ENCODE results near the gene S100A5. TPM values are rescaled to one million over a fixed set of nuclear protein-coding genes. Genes with fewer than 3 reads are reported as not detected.

The S100A5 gene
- total RNA-seq, 1 experiment from 2014 or later, result 6.0 TPM

DNA sequence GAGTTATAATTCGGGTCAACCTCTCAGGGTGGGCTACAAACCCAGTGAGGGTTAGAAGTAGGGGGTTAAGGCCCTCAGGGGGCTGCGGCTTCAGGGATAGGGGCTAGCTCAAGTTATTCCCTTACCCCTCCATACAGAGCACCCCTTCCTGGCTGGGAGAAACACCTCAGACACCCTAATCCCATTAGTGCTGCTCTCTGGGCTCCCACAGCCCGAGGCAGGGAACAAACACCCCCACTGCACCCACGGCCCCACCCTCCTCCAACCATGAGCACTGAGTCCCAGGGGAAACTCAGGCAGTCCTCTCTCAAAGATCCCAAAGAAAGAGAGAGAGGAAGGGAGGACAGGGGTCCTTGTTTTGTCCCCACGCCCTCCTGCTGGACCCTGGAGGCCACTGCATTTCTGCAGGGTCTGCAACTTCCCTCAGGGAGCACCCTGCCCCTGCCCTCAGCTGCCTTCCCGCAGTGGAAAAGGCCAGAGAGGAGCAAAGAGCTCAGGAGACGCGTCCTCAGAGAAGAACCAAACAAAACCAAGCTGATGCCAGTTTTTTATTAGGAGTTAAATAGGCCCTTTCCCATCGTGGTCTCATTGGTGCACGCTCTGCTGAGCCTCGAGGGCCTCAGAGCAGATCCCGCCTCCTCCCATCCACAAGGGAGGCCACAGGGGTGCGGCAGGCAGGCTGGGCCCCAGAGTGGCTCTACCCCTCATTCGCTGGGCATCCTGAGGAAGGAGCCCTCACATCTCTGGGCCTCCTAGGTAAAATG is 6.2 kb upstream of the S100A5 start:
- Histone ChIP-seq H3K9me2 (ENCODE audit: insufficient read depth) (no peaks in the 10 kb centered on the region), H3K4me2 (ENCODE audit: low read length) (peak overlapping the region; percentile 77), H3K27me3 (ENCODE audit: insufficient read depth, low read length) (no peaks in the 10 kb centered on the region), H3K4me3 (replicated peaks in 1 of 2; ENCODE audit: low read depth in 1 of 2, low read length in 2 of 2) (no peak overlapping the region), H2AFZ (ENCODE audit: low read depth, low read length, poor library complexity, severe bottlenecking) (no peak overlapping the region), H3K27ac (ENCODE audit: low read depth, low read length) (peak overlapping the region; percentile 97), H4K20me1 (ENCODE audit: insufficient read depth) (no peaks in the 10 kb centered on the region), H3K9ac (ENCODE audit: low read length) (peak overlapping the region; percentile 81), H3K79me2 (ENCODE audit: insufficient read depth, low read length) (peaks cover 14% of the 10 kb centered on the region; the same call in 1 of the 2 replicates), H3K4me1 (ENCODE audit: control insufficient read depth in 1 of 2, insufficient read depth in 2 of 2, low read length in 2 of 2) (peaks cover 85 to 95% of the 10 kb centered on the region in 2 experiments), H3K9me3 (ENCODE audit: control insufficient read depth in 1 of 2, insufficient read depth in 1 of 2, low read depth in 1 of 2, low read length in 2 of 2) (no peaks in the 10 kb centered on the region), H3K36me3 (ENCODE audit: control insufficient read depth in 1 of 2, insufficient read depth in 2 of 2, low read length in 2 of 2) (no peaks in the 10 kb centered on the region)
- TF ChIP-seq, protein P1, sequence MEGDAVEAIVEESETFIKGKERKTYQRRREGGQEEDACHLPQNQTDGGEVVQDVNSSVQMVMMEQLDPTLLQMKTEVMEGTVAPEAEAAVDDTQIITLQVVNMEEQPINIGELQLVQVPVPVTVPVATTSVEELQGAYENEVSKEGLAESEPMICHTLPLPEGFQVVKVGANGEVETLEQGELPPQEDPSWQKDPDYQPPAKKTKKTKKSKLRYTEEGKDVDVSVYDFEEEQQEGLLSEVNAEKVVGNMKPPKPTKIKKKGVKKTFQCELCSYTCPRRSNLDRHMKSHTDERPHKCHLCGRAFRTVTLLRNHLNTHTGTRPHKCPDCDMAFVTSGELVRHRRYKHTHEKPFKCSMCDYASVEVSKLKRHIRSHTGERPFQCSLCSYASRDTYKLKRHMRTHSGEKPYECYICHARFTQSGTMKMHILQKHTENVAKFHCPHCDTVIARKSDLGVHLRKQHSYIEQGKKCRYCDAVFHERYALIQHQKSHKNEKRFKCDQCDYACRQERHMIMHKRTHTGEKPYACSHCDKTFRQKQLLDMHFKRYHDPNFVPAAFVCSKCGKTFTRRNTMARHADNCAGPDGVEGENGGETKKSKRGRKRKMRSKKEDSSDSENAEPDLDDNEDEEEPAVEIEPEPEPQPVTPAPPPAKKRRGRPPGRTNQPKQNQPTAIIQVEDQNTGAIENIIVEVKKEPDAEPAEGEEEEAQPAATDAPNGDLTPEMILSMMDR (IDR thresholded peaks at IDR 0.05 in 2 of 3, conservative IDR thresholded peaks at IDR 0.05 in 1 of 3; ENCODE audit: borderline replicate concordance in 1 of 3, insufficient read depth in 1 of 3, low read depth in 2 of 3, low read length in 2 of 3), result no peak
- no peak for TF ChIP-seq ZFX (IDR thresholded peaks at IDR 0.05)
- TF ChIP-seq EZH2 (IDR thresholded peaks at IDR 0.05), result no peak
- no peak for TF ChIP-seq TCF7L2 (IDR thresholded peaks at IDR 0.05; ENCODE audit: borderline replicate concordance, extremely low read depth, insufficient read depth, insufficient read length)
- TF ChIP-seq EZH2phosphoT487 (IDR thresholded peaks at IDR 0.05; ENCODE audit: borderline replicate concordance), result no peak
- TF ChIP-seq, protein P2, sequence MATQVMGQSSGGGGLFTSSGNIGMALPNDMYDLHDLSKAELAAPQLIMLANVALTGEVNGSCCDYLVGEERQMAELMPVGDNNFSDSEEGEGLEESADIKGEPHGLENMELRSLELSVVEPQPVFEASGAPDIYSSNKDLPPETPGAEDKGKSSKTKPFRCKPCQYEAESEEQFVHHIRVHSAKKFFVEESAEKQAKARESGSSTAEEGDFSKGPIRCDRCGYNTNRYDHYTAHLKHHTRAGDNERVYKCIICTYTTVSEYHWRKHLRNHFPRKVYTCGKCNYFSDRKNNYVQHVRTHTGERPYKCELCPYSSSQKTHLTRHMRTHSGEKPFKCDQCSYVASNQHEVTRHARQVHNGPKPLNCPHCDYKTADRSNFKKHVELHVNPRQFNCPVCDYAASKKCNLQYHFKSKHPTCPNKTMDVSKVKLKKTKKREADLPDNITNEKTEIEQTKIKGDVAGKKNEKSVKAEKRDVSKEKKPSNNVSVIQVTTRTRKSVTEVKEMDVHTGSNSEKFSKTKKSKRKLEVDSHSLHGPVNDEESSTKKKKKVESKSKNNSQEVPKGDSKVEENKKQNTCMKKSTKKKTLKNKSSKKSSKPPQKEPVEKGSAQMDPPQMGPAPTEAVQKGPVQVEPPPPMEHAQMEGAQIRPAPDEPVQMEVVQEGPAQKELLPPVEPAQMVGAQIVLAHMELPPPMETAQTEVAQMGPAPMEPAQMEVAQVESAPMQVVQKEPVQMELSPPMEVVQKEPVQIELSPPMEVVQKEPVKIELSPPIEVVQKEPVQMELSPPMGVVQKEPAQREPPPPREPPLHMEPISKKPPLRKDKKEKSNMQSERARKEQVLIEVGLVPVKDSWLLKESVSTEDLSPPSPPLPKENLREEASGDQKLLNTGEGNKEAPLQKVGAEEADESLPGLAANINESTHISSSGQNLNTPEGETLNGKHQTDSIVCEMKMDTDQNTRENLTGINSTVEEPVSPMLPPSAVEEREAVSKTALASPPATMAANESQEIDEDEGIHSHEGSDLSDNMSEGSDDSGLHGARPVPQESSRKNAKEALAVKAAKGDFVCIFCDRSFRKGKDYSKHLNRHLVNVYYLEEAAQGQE (IDR thresholded peaks at IDR 0.05; ENCODE audit: low read depth), result no peak
- TF ChIP-seq YY1 (IDR thresholded peaks at IDR 0.05; ENCODE audit: extremely low read depth, insufficient replicate concordance, low read depth, low read length), result no peak
- TF ChIP-seq, protein P3, sequence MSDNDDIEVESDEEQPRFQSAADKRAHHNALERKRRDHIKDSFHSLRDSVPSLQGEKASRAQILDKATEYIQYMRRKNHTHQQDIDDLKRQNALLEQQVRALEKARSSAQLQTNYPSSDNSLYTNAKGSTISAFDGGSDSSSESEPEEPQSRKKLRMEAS (IDR thresholded peaks at IDR 0.05), result no peak
- no peak for TF ChIP-seq CEBPB (IDR thresholded peaks at IDR 0.05; ENCODE audit: low read depth)
- no peak for TF ChIP-seq SP1 (IDR thresholded peaks at IDR 0.05; ENCODE audit: low read depth)
- TF ChIP-seq POLR2A (IDR thresholded peaks at IDR 0.05; ENCODE audit: borderline replicate concordance, extremely low read depth, insufficient read depth, insufficient read length), result no peak
- TF ChIP-seq EGR1 (IDR thresholded peaks at IDR 0.05; ENCODE audit: low read depth), result no peak
- TF ChIP-seq RAD21 (IDR thresholded peaks at IDR 0.05; ENCODE audit: low read depth), result no peak
- POLR2A ChIA-PET, result interaction anchor here (5.1 to 5.6 kb wide), 2 partner anchors 13 to 19 kb away, joined by 33 to 67 read pairs; partner anchors contain the start of genes S100A2 and S100A6
- RAD21 ChIA-PET (ENCODE audit: low non-redundant PET in 1 of 2, low total read pairs in 2 of 2, uncharacterized antibody in 2 of 2, unreplicated experiment in 2 of 2), result interaction anchor here in 1 of 2 experiments (1.0 kb wide), 1 partner anchor 21 kb away, joined by 4 read pairs; no protein-coding TSS in a partner anchor
- ATAC-seq (no peak), DNase-seq (ENCODE audit: low read depth, low spot score) (no peak)
- CTCF ChIA-PET, result interaction anchor here (1.5 kb wide), 1 partner anchor 13 kb away, joined by 5 read pairs; no protein-coding TSS in a partner anchor
- no TSS peak for BruUV-seq (replicated peaks)
- intact Hi-C loops (cut with micrococcal nuclease), result no loop called here
